Activated T-helper 1 cell treated with anti-CD3 and anti-CD28 coated beads, Interleukin-12 subunit alpha, Interleukin-12 subunit beta, Interleukin-2, Interleukin-4 antibody, amounts not matched to agents 30 ng/mL and 10 ng/mL and 1 ng/mL, durations not matched to agents 14 hours and 24 hours and 36 hours (primary cell): ENCODE results near the gene LIPA. TPM values are rescaled to one million over a fixed set of nuclear protein-coding genes. Genes with fewer than 3 reads are reported as not detected.

Experiments
- total RNA-seq: library from RNA; stranded (reverse); gene quantifications from 2 replicates; pipeline ENCODE4 v1.2.3, GENCODE V29; 2022

Gene LIPA
- total RNA-seq, 1 donor from 2014 or later, result 5.3 TPM

Other genes with a start within 250 kb of the LIPA start
- gene CH25H, start 44.5 kb downstream of the LIPA start, total RNA-seq, result not detected in 2 replicates
- 0.34 and 0.47 TPM in 2 replicates for gene IFIT2, start 50.3 kb upstream of the LIPA start, total RNA-seq
- 0.83 and 0.91 TPM in 2 replicates for gene IFIT3, start 76.2 kb upstream of the LIPA start, total RNA-seq
- not detected in 2 replicates for gene IFIT1B, start 126.3 kb upstream of the LIPA start, total RNA-seq
- gene IFIT1, start 140.8 kb upstream of the LIPA start, total RNA-seq, result 0.39 and 0.59 TPM in 2 replicates
- 8.7 TPM in 2 replicates for gene IFIT5, start 162.8 kb upstream of the LIPA start, total RNA-seq